GM23248 (cell line): ENCODE results near the gene FRYL.

Experiments used
- EZH2 ChIP-seq: fragments of 200-600 bp; sonication (generic); IDR thresholded peaks from 2 replicates; pipeline ENCODE4 v1.6.1; 2018; ENCODE audit warnings: antibody characterized with exemption, mild to moderate bottlenecking; ENCODE audit not compliant: insufficient read depth, poor library complexity, severe bottlenecking
- EZH2phosphoT487 ChIP-seq: fragments of 200-600 bp; sonication (generic); IDR thresholded peaks from 2 replicates; pipeline ENCODE4 v1.6.1; 2018; ENCODE audit warnings: antibody characterized with exemption, moderate library complexity, mild to moderate bottlenecking, low read depth; ENCODE audit not compliant: insufficient read depth

DNA sequence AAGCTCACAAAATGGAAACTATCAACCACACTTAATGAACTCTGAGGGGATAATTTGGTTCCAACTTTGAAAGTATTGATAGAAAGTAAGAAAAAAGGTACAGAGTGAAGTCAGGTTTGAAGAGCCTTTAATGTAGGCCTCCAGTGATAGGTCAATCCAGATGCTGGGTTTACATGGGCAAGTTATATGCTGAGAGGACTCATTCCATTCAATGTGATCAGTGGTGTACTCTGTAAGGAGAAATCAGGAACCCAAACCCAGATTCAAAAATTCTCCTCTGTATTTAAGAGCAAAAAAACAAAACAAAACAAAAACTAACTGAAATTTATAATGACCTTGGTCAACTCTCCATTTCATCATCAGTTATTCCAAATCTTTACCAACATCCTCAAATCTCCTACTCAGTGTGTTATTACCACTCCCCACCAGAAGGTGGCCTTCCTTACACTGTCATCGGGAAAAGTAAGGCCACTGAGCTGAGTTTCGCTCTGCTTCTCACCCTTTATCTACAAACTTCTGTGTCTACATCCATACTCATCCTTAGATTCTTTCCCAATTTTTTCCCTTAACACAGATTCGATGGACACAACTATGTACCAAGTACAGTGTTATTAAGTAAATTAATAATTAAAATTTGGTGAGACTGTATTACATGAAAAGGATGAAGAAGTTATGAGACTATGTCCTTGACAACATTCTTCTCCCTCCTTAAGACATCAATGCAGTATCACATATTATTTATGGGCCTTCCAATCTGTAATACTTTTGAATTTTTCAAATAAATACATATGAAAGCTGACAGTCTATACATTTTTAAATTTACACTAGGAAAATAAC lies 201.7 kb downstream of the FRYL start:
- no peak for TF ChIP-seq EZH2phosphoT487
- no peak for TF ChIP-seq EZH2
